Activated CD4-positive, alpha-beta T cell treated with anti-CD3 and anti-CD28 coated beads, Interleukin-2, amount 50 U/mL, for 4 hours (primary cell): Measurements from ENCODE around the gene MPST.

Source experiments
- DNase-seq, 2 experiments: peaks; one replicate each; pipeline ENCODE4 v3.0.0-alpha.2; 2020

The MPST gene

DNA sequence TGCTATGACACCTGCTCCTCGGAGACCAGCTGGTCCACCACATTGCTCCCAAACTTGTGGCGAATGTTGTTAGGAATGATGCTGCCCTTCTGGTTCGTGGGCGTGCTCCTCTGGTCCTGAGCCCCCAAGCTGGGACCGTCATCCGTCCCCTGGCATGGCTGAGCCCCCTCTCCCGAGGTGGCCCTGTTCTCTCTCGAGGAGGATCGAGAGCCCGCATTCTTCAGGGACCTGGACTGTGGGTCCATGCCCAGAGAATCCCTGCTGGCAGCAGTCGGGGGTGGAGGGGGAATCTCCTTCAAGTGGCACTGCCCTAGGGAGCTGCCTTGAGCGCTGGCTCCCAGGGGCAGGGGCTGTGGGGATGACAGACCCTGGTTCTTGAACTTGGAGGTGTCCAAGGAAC lies 17.7 kb upstream of the MPST start:
- no peak for DNase-seq

DNA sequence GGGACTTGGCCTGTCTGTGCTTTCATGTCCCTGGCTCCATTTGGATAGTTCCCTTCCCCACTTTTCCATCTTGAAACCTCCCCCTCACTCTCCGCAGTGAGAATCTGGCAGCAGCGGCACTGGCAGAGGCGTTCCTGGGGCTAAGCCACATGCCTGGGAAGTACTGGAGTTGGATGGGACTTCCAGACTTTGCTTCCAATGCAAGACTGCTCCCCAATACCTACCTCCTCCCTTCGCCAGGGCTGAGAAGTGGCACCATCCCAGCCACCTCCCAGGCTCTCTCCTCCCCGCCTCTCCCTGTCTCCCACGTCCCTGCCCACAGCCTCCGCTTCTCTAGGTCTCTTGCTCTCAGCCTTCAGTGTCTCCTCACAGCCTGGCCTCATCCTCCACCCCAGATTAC lies 16.9 kb upstream of the MPST start:
- DNase-seq = no peak

DNA sequence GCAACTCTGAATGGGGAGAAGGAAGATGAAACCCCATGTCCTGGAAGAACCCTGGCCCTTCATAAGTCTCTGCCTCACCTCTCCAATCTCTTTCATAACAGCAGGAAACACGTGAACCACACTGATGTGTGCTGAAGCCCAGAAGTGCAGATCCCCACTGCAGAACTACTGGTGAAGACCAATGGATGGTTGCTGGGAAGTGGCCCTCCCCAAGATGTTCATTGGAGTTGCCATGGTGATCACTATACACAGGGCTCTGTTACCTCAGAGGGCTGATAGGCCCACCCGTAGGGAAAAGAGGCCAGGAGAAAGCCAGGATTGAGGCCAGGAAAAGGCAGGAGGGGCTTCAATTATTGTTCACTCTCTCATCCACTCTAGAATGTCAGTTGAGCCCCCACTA lies 11.9 kb upstream of the MPST start:
- no peak for DNase-seq

DNA sequence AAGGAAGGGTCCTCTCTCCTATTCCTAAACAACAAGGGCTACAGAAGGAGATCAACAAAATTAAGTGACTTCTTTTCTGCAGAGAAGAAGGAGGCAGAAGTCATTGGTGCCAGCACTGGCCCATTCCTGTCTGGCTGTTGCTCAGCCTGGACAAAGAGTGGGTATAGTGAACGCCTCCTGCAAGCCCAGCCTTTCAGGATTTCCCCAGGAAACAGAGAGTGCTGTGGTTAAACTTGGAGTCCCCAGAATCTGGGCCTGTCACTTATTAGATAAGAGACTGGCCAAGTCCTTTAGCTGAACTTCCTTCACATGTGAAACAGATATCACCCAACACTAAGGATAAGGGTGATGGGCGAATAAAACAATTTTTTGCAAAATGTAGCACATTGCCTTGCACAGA lies 11.2 kb upstream of the MPST start:
- no peak for DNase-seq

DNA sequence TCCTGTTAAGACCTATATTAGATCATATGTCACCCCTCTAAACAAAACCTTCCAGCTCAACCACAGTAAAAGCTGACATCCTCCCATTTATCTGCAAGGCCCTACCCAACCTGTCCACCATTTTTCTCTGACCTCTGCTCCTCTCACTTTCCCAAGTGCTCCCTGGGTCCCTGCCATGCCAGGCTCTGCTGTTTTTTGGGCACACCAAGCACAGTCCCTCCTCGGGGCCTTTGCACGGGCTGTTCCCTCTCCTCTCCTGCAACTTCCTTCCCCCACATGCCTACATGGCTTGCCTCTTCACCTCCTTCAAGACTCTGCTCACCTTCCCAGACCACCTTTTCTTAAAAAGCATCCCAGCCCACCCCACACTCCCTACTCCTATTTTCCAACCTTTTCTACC lies 10.1 kb upstream of the MPST start:
- no peak for DNase-seq

DNA sequence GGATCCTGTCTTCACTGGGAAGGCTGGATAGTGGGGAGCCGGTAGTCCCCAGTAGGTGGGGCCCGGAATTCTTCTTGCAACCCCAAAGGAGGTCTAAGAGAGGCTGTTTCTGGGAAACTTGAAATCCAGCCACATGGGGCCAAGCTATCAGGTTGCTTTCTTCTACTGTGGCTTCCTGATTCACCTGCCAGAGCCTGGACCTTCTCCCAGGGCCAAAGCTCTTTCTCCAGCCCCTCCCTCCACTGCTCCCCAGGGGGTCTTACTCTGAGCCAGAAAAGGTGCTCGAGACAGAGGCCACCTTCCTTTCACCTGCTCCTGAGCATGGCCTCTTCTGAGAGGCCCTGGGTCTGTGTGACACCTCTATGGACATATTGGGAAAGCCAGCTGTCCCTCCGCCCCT lies 9.4 kb upstream of the MPST start:
- DNase-seq = no peak

DNA sequence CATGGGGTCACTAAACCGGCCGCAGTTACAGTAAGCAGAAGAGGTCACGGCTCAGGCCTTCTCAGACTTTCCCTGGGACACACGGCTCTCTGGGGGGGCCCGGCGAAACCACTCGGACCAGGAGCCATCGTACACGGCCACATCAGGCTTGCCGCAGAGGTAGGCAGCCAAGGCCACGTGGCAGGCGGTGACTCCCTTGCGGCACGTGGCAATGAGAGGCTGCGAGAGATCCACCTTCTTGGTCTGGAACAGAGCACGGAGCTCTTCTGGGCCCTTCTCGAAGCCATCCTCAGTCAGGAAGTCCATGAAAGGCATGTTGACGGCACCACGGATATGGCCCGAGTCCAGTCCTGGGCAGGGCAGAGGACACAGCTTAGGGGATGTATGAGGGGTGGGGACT lies 8.6 kb upstream of the MPST start:
- no peak for DNase-seq

DNA sequence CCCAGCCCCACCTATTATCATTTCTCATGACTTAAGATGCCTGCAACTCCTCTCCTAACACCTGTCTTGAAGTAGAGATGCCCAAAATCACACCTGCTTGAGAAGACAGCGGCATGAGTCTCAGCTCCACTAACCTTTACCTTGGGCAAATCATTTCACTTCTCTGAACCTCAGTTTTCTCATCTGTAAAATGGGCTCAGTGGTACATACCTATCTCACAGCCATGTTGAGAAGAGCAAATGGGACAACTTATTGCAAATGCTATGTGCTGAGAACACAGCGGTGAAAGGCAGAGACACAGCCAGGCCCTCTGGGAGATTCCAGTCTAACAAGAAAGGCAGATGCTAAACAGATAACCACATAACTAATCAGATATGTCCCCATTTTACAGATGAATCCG lies 8.1 kb upstream of the MPST start:
- no peak for DNase-seq

DNA sequence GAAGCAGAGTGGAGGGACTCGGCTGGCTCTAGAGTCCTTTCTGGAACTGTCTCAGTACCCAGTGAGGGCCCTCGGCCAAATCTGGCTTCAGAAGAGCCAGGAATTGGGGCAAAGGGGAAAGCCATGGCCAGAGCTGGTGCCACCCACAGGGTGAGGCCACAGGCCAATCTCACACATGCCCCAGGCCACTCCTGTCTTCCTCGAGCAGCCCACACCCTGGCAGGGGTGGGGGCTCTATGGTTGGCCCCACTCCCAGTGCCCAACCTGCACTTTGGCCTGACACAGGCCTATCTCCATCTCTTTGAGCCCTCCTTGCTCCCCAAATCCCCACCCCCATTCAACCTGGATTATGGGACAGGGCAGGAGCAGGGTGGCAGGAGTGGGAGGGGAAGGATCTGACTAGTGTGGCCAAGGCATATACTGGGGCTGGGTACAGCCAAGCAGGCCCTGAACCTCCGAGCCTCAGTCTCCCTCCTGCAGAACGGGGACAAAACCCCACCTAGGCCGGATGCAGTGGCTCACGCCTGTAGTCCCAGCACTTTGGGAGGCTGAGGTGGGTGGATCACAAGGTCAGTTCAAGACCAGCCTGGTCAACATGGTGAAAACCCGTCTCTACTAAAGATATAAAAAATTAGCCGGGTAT lies 7.2 kb upstream of the MPST start:
- no peak for DNase-seq

DNA sequence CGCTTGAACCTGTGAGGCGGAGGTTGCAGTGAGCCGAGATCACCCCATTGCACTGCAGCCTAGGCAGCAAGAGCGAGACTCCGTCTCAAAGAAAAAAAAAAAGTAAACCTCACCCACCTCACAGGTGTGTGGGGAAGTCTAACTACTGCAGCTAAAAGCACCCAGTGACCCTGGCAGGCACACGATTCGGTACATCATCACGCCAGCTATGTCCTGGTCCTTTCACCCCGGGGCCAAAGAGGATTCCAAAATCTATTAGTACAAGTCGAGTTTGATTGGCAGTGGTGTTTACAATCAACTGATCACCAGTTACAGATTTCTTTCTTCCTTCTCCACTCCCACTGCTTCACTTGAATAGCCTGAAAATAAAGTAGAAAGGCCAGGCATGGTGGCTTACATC lies 6.6 kb upstream of the MPST start:
- DNase-seq = no peak

DNA sequence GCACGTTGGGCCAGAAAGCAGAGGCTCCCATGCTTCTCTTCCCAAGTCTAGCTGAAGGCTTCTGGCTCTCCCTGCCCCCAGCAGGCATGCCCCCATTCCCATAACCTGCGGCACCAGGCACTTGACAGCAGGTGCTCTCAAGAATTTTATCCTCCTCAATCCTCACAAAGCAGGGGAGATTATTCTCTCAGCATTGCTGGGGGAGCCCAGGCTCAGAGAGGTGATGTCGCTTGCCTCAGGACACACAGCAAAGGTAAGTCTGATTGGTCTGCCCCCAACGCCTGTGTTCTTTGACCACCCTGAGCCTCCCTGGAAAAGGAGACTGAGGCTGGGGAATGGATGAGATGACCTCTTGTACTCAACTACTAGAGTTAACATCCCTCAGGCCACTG lies 5.1 kb upstream of the MPST start:
- DNase-seq = no peak

DNA sequence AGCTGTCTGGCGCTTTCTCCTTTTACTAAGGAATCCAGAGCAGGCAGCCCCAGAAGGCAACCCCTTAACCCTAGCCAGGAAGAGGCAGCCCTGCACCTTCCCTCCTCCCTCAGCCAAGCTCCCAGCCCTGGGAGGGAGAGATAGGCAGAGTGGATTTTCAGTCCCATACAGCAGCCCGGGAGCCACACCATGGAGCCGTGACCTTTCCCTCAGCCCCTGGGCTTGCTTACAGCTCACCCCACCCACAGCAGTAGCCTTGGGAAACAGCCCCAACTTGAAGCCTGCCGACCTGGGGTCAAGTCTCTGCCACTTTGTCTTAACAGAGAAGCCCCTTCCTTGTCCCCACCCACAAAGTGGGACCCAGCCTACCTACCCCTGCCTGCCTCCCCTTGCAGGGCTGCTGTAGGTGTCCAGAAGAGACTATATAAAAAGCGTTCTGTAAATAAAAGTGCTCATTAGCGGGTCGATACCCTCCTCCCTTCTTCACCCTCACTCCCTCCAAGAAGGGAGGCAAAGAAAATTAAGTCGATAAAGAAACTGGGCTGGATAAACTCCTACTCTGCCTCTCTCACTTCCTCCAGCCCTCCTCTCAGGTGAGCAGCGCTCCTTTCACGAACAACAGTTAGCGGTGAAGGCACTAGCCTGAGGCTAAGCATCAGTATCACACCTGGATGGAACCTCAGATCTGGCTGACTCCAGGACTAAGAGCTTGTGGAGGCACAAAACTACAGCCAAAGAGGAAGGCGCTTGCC lies 4.5 kb upstream of the MPST start:
- no peak for DNase-seq

DNA sequence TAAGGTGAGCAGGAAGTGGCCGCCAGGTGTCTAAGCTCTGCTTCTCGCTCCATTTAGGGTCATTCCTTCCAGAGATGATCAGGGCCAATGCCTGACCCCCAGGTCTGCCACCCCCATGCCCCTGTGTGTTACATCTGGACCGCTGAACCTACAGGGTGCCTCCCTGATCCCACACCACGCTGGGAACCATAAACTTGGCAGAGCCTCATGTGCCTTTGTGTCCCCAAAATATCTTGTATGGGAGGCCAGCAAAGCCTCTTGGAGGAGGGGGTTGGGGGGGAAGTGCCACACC lies 4.0 kb upstream of the MPST start:
- DNase-seq = no peak

DNA sequence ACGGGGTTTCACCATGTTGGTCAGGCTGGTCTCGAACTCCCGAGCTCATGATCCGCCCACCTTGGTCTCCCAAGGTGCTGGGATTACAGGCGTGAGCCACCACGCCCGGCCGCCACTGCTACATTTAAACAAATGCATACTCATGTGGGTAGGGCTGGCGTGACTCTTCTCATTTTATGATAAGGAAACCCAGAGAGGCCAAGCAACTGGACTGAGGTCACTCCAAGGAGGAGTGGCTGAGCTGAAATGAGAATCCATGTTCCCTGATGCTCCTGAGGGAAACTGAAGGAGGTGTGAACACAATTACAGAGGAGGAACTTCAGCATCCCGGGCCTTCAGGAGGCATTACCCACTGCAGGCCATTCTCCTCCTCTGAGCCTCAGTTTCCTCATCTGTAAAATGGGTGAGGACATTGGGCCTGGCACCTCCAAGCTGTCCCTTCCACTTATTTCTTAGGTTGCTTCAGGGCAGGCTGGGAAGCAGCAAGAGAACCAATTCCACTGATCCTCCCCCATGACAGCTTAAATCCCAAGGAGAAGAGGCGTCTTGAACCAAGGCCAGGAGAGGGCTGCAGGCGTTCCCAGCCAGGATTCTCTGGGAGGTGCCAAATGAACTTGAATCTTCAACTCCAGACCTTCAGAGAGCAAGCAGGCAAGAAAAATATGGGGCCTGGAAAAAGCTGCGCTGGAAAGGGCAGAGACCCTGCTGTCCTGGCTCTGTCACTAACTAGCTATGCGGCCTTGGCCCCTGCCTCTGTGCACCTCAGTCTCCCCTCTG lies 3.2 kb upstream of the MPST start:
- no peak for DNase-seq

DNA sequence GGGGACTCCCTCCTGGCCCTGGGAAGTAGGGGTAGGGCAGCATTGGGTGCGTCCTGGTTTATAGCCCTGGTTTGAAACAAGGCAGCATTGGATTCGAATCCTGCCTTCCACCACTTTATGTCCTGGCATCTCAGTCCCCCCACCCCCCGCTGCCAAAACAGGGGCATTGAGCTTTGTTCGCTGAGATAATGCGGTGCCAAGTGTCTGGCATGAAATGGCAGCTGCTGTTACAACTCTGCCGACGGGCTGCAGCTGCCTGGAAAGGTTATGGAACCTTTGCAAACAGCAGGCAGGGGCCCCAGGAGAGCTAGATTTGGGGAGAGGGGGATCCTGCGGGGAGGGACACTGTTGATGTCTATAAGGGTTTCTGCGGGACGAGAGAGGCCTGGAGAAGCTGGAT lies 2.2 kb upstream of the MPST start:
- DNase-seq = no peak

DNA sequence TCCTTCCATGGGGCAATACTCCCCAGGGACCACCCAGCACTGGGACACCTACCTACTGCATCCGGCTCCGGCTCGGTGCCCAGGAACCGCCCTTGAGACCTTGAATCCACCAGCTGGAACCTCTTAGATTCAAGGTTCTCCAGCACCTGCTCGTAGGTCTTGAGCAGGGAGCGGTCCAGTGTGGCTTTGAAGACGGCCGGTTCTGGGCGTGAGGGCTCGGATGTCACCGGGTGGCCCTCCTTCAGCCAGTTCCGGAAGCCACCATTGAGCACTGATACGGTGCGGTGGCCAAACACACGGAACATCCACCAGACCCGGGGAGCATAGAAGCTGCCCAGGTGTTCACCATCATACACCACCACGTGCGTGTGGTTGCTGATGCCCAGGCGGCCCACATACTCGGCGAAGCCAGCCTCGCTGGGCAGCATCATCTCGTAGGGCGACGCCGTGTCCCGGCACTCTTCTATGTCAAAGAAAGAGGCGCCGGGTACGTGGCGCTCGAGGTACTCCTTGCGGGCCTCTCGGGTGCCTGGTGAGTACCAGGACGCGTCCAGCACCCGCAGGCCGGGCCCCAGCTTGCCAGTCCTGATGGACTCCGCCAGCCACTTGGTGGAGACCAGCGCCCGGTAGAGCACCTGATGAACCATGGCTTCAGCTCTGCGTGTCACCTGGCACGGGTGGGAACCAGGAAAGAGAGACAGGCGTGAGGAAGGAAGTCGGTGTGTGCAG lies 1.3 kb upstream of the MPST start:
- DNase-seq = no peak

DNA sequence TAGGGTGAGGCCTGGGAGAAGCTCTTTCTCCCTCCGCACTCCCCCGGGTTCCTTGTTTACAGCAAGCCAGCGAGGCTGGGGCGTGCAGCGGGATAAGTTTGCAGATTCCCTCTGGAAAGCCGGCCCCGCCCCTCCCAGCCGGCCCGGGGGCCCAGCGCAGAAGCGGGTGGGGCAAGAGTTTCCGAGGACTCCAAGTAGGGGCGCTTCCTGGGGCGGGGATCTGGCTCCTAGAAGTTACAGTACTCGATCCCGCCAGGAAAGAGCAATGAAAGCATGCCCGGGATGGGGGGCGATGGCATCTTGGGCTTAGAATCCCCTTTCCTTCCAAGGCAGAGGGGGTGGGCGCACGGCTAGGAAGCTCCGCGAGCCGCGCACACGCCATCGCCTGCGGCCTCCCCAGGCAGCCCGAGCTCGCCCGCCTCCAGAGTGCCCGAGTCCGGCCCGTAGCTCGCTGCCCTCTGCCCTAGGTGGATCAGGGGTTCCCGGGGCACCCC lies 680 bp upstream of the MPST start:
- DNase-seq = no peak

DNA sequence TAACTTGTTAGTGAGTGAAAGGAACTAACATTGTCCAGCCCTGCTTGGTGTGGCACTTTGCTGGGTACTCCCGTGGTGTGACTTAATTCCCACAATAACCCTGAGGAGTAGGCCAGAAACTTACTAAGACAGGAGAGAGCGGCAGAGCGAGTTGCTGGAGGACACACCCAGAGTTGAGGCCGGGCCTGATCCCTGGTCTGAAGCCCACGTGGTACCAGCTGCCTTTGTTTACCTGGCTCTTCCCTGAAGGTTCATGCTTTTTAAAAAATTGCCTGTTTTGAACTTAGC lies 594 bp downstream of the MPST start:
- DNase-seq = no peak

DNA sequence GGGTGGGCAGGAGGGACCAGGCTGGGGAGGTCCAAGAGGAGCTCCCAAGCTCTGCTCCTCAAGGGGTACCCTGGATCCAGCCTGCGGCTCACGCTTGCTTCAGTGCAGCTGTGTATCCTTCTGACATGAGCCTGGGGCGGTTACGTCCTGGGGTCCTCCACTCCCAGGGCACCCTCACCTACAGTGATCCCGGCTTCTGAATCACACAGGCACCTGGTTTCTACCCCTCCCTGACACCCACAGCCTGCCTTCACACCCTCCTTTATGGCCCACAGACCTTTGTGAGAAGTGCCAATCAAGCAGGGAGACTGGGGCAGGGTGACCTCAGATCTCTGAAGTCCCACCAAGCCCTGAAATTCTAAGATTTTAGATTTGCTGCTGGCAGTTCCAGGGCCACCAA lies 1.5 kb downstream of the MPST start:
- DNase-seq = no peak

DNA sequence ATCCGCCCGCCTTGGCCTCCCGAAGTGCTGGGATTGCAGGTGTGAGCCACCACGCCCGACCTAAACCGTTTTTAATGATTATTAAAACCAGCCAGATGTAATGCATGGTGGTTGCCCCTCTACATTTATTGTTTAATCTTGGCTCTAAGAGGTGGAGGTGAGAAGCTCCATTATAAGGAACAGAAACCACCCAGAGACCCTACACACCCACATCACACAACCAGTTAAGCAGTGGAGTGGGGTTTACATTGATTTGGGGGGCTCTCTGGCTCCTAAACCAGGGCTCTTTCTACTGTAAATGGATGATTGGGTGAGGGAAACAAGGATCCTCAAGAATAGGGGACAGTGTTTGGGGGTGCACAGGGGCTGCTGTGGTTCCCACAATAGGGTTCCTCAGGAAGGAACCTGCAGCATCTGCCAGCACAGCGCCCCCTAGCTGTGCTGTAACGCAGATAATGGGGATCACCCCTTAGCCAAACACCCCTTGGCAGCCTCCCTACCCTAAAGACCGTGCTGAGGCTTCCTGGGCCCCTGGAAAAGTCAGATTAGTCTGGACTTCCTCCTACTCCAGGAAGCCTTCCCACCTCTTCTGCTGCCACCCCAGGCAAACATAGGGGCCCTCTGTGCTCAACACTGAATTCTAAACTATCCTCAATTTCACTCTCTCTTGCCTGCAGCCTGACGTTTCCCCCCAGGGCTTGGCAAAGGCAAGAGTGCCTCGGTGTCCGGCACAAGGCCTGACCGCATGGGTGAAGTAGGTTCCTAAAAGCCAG lies 2.4 kb downstream of the MPST start:
- peak; percentile 40 for DNase-seq

DNA sequence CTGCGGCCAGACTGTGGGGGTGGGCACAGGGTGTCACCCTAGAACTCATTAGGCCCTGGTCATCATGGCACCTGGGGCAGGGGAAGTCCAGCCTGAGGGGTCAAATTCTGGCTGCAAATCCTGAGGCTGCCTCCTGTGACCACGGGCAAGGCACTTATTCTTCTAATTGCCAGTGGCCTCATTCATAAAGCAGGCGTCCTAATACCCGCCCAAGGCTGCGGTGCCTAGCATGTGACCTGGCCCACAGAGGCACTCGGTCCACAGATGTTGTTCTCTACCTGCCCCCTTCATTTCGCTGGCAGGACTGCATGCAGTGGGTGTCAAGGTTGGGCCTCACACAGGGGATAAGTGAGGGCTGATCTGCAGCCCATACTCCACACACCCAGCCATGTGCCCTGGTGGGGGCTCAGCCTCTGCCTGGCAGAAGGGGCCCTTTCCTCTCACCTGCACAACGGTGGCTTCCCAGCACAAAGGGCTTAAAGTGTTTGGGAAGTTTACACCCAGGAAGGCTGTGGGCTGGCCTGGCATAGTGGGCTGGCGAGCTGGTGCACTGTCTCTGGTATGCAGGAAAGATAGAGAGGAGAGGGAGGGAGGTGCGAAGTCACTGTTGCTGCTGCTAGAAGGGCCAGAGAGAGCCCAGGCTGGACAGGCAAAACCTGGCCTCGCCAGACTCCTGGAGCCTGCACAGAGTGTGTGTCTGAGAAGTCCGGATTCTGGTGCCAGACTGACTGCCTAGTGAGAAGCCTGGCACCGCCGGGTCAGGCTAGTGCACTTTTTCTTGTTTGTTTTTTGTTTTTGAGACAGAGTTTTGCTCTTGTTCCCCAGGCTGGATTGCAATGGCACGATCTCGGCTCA lies 3.2 kb downstream of the MPST start:
- no peak for DNase-seq

DNA sequence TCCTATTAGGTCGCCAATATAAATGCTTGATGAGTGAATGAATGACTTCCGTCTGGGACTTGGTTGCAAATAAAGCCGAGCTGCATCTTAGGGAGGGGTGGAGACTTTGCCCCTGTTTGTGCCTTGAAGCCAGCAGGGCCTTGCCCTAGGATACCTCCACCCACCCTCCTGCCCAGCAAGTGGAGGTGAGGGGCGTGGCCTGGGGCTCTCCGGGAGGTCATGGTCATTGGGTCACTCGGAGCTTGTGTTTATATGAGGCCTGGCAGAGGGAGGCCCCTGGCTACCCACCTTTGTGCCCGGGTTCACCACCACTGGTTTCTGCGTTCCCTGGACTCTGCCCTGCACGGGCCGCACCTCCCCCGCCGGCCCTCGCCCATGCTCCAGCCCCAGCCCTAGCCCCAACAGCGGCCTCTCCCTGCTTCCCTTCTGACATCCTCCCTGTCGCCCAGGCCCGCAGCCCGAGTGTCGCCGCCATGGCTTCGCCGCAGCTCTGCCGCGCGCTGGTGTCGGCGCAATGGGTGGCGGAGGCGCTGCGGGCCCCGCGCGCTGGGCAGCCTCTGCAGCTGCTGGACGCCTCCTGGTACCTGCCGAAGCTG lies 4.3 kb downstream of the MPST start:
- DNase-seq = no peak
